Lower lobe of right lung (tissue), 2 donors: Measurements from ENCODE around the gene RASIP1. TPM values are rescaled to one million over a fixed set of nuclear protein-coding genes. Genes with fewer than 3 reads are reported as not detected.
A peak's percentile ranks its signal among the peaks of the same experiment; 100 is the strongest.

ENCODE experiments used
- ATAC-seq, 2 donors: fragments of 200-7000 bp; cut with Tn5 transposase; one replicate each; pipeline ENCODE4 v1.9.1; 2020 to 2022; ENCODE audit warnings: mild to moderate bottlenecking in 2 of 2, moderate library complexity in 2 of 2
- DNase-seq: peaks from one replicate; pipeline ENCODE4 v3.0.0-alpha.2; 2020
- H3K27ac ChIP-seq: fragments of 200-600 bp; one replicate; pipeline ENCODE4 v1.8.0; 2022
- H3K27me3 ChIP-seq: fragments of 200-600 bp; one replicate; pipeline ENCODE4 v1.8.0; 2022; ENCODE audit warnings: low read depth
- H3K36me3 ChIP-seq: fragments of 200-600 bp; one replicate; pipeline ENCODE4 v1.8.0; 2022; ENCODE audit warnings: mild to moderate bottlenecking
- H3K4me1 ChIP-seq: fragments of 200-600 bp; one replicate; pipeline ENCODE4 v1.8.0; 2022
- H3K4me3 ChIP-seq: fragments of 200-600 bp; one replicate; pipeline ENCODE4 v1.8.0; 2022; ENCODE audit warnings: mild to moderate bottlenecking
- H3K9me3 ChIP-seq: fragments of 200-600 bp; one replicate; pipeline ENCODE4 v1.8.0; 2022
- CTCF ChIP-seq: fragments of 200-600 bp; IDR thresholded peaks from one replicate; pipeline ENCODE4 v1.8.0; 2022; ENCODE audit warnings: antibody characterized with exemption, mild to moderate bottlenecking
- intact Hi-C: fragments of 100-400 bp; cut with DNase I; formaldehyde crosslinking; loops from one replicate; pipeline ENCODE4 v1.11.0; 2022
- total RNA-seq: library from RNA; stranded (reverse); fragmentation: NEBNext Ultra II Directional; extraction: Animal tissue kit (Norgen Biotek cat#: 25700); gene quantifications from one replicate; pipeline ENCODE4 v1.2.1, GENCODE V29; 2021
- donor health status: DM: no; HTN: yes; CAD: no; lungs with severe emphysema.

RASIP1 gene
- total RNA-seq, 1 donor from 2014 or later: 33.4 TPM

DNA sequence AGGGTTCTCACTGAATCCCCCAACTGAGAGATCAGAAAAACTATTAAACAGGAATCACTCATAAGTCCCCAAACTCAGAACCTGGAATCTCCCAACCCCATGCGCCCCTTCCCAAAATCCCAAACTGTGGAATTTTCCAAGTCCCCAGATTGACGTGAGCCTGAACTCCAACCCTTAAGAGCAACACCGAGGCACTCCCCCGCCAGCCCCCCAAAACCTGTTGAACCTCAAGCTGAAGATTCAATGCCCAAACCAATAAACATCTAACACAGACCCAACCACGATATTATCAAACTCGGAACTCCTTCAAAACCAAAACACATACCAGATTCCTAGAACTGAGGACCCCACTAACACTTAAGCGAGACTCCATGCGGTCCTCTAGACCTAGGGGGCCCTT, 5.7 kb upstream of the RASIP1 start:
- ATAC-seq (no peak), DNase-seq (no peak)
- Histone ChIP-seq H3K9me3 (no peaks in the 10 kb centered on the region), H3K36me3 (no peaks in the 10 kb centered on the region), H3K4me1 (peaks cover 4% of the 10 kb centered on the region), H3K27ac (peak overlapping the region; percentile 67), H3K27me3 (peaks cover 9% of the 10 kb centered on the region), H3K4me3 (no peak overlapping the region)
- intact Hi-C loops: no loop called here
- no peak for TF ChIP-seq CTCF

DNA sequence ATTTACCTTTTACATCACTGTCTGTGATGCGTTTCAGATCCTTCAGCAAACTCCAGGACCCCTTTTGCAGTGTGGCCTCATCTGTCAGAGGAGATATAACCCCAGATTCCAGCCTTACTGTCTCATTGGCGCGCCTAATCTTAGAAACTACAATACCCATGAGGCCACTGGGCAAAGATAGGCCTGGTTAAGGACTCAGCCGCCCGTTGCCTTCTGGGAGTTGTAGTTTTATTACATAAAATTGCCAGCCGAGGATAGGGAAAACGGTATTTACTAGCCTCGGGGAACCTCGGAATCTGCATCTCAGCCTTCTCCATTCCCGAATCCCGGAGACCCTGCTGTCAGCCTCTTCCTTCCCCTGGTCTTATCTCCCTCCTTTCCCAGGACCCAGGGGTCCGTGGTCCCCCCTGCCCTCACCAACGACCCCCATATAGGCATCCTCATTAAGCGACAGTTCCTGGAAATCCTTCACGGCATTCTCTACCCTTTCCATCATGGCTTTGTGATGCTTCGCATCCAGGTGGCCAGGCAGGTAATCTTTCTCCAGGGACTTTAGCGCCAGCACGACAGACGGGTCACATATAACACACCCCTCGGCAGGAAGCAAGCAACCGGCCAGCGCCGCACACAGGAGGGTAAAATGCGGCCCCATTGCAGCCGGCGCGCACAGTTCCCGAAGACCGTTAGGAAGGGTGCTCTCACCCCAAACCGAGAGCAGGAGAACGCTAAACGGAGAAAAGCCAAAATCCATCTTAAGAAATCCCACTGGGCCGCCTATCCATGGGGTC, 5.0 kb upstream of the RASIP1 start:
- no peak overlapping the region for H3K4me3 ChIP-seq
- peaks cover 4% of the 10 kb centered on the region for H3K4me1 ChIP-seq
- H3K36me3 ChIP-seq: no peaks in the 10 kb centered on the region
- H3K9me3 ChIP-seq: no peaks in the 10 kb centered on the region
- intact Hi-C loops: no loop called here
- H3K27ac ChIP-seq: no peak overlapping the region
- no peak for TF ChIP-seq CTCF
- ATAC-seq (peak; percentile 44 to 66), DNase-seq (no peak)
- H3K27me3 ChIP-seq: peaks cover 5% of the 10 kb centered on the region

- no peak for TF ChIP-seq CTCF
- peak overlapping the region; percentile 81 for H3K27ac ChIP-seq
These were observed 1.7 kb upstream of the RASIP1 start for GRCh38 chr19:48742096-48742495.

GRCh38 chr19:48741129-48741999, 954 bp upstream of the RASIP1 start:
- no peak for TF ChIP-seq CTCF
- no peaks in the 10 kb centered on the region for H3K9me3 ChIP-seq
- H3K4me1 ChIP-seq: peaks cover 17% of the 10 kb centered on the region

More at GRCh38 chr19:48742096-48742495, 1.7 kb upstream of the RASIP1 start:
- Histone ChIP-seq H3K27me3 (peaks cover 13% of the 10 kb centered on the region), H3K36me3 (no peaks in the 10 kb centered on the region), H3K4me3 (no peak overlapping the region), H3K4me1 (peaks cover 15% of the 10 kb centered on the region), H3K9me3 (no peaks in the 10 kb centered on the region)
- intact Hi-C loops: no loop called here
- no peak for ATAC-seq
- DNase-seq: no peak

DNA sequence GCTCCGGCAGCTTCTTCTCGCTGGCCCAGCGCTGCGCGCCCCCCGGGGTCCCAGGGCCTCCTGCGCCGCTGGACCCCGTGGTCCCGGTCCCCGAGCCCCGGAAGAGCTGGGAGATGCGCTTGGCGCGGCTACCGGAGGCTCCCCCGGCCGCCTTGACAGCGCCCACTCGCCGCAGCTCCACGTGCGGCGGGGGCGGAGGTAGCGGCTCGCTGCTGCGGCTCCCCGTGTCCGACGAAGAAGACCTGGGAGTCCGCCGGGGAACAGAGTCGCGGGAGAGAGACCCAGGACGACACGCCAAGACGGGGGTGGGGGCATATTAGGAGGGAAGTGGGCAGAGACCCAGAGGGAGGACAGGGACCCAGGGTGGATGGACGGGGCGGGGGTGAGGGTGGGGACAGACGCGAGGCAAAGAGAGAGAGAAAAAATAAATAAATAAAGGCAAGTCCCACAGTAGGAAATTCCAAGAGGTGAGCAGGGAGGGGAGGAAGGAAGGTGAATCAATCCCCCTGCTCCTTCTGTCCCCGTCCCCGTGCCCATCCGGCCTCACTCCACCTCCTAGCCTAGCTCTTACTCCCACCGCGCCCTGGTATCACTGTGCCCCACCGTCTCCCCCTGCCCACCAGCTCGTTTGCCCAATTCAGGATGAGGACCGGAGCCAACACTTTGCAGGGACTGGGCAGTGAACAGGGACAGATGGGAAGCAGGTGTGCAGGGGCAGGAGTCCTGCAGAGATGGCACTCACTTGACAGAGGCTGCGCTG, 826 bp downstream of the RASIP1 start:
- Histone ChIP-seq H3K36me3 (no peaks in the 10 kb centered on the region), H3K9me3 (no peaks in the 10 kb centered on the region), H3K27ac (peak overlapping the region; percentile 81), H3K27me3 (peaks cover 8% of the 10 kb centered on the region), H3K4me3 (peak overlapping the region; percentile 67), H3K4me1 (peaks cover 17% of the 10 kb centered on the region)
- ATAC-seq: peak in 1 of 2 donors; percentile 2
- TF ChIP-seq CTCF: no peak
- no peak for DNase-seq
- intact Hi-C loops: no loop called here

More at GRCh38 chr19:48741129-48741999, 954 bp upstream of the RASIP1 start:
- intact Hi-C loops: no loop called here
- peaks cover 13% of the 10 kb centered on the region for H3K27me3 ChIP-seq
- no peak for DNase-seq
- peak overlapping the region; percentile 81 for H3K27ac ChIP-seq
- ATAC-seq: peak in 1 of 2 donors; percentile 7
- no peaks in the 10 kb centered on the region for H3K36me3 ChIP-seq
- H3K4me3 ChIP-seq: peak overlapping the region; percentile 67
